22Rv1 (cell line): ENCODE measurements around the gene LGR5.

Source experiments
- H3K27ac ChIP-seq: fragments of 450-650 bp; 2 replicates; pipeline ENCODE4 v1.5.1; 2017
- CTCF ChIP-seq: fragments of 450-650 bp; IDR thresholded peaks from 2 replicates; pipeline ENCODE4 v1.5.1; 2017; ENCODE audit warnings: mild to moderate bottlenecking
- ZFX ChIP-seq: fragments of 450-650 bp; IDR thresholded peaks from 2 replicates; pipeline ENCODE4 v1.6.1; 2017; ENCODE audit warnings: antibody characterized with exemption, borderline replicate concordance

The LGR5 gene

GRCh38 chr12:71445071-71445470 lies 5.5 kb downstream of the LGR5 start:
- no peak for TF ChIP-seq CTCF
- TF ChIP-seq ZFX = no peak
- no peak overlapping the region for H3K27ac ChIP-seq

DNA sequence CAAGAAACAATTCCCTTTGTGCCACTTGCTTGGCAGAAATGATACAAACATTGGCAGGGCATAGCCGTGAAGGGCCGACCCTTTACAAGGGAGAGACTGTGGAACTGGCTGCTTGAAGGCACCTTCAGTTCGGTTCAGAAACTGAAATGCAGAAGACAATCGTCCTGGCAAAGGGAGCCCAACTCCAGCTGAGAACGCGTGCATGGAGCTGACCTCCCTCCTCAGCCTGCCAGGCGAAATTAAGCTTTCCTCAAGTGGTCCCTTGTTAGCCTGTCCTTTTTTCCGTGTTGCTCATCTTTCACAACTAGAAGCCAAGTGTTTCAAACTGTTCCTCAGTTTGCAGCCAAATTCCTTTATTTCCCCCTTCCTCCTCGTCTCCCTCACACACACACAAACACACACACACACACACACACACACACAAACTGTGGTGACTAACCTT lies 8.1 kb downstream of the LGR5 start:
- no peak overlapping the region for H3K27ac ChIP-seq
- TF ChIP-seq CTCF (no peak), ZFX (no peak)

DNA sequence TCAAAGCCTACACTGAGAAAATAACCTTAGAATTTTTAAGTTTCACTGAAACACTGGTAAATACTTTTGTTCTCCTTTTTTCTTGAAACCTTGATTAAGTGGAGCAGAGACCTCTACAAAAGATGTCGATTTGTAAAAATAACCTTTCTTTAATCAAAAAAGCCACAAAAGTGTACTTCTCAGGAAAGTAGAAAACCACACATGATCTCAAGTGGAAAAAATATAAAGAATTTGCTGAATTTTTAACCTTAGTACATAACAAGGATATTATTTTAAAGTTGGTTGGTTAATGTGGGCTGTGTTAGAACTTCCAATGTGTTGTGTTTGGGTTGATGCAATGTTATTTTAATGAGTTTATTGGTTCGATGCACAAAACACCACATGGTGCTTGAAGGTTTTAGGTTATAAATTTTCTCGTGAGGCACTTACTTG lies 8.6 kb downstream of the LGR5 start:
- H3K27ac ChIP-seq = no peak overlapping the region
- TF ChIP-seq ZFX (no peak), CTCF (no peak)

DNA sequence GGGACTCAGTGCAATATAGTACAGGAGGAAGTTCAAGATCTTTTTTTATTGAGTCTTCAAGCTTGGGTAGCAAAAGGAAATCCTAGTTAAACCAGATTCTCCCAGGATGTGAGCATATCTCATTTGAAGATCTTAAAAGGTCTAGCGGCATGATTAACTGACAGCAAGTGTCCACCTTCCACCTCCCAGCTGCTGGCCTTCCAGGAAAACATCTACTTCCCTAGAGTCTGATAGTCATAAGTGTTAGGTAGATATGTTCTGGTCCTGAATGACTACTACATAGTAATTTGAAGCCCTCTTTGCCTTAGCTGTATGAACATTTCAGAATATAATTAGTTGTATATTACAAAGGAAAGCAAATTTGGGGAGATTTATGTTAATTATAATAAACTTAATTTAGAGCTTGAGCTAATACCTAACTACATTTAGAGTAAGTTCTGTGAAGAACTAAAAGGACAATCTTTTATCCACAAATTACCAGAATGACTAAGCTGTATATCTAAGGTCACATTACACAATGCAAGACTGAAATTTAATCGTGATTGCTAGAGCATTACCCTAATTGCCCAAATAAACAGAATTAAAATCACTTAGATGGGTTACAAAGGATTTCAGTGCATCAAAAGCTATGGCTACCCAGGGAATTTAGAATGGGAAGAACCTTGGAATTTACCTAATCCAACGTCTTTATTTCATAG lies 9.9 kb downstream of the LGR5 start:
- H3K27ac ChIP-seq = no peak overlapping the region
- no peak for TF ChIP-seq CTCF
- TF ChIP-seq ZFX = no peak

DNA sequence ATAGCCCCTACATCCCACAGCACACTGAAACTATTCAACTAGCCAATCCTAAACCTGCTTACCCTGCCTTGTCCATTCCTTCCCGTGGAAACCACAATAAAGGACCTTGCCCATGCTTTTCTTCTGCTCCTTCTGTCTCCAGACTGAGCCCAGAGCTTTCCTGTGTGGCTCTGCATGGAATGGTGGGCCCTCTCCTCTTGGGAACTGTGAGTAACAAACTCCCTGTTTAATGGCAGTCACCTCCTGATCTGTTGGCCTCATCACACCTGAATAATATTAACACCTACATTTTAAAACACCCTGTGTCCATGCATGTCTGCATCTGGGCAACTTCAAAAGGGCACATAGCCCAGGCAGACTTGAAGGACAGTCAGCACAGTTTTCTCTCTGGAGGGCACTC lies 12.4 kb downstream of the LGR5 start:
- H3K27ac ChIP-seq = no peak overlapping the region
- TF ChIP-seq CTCF (no peak), ZFX (no peak)

GRCh38 chr12:71455028-71455737 lies 15.6 kb downstream of the LGR5 start:
- TF ChIP-seq CTCF (no peak), ZFX (no peak)
- H3K27ac ChIP-seq = no peak overlapping the region

DNA sequence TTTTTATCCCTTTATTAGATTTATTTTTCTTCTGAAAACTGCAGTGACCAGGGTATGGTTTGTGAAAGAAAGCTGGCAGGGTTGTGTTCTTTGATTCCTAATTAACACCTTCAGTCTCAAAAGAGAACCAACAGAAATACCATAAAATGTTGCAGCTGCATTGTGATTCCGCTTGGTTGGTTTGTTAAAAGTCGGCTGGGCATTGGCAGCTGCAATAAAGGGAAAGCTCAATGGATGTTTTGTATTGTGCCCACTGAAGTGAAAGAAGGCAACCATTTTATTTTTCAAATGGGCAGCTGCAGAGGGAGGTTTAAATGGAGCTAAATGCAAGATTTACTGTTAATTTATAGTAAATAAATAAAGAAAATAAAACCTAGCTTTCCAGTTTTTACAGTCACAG lies 16.7 kb downstream of the LGR5 start:
- no peak overlapping the region for H3K27ac ChIP-seq
- TF ChIP-seq ZFX (no peak), CTCF (no peak)
